BLaER1 (cell line): ENCODE data around the gene QSOX2.

Experiments used
- H3K27ac ChIP-seq: shearing (Covaris generic); formaldehyde crosslinking; 2 replicates; pipeline ENCODE4 v1.8.1; 2022
- H3K27me3 ChIP-seq: shearing (Covaris generic); formaldehyde crosslinking; 2 replicates; pipeline ENCODE4 v1.8.1; 2022
- H3K36me3 ChIP-seq: shearing (Covaris generic); formaldehyde crosslinking; 2 replicates; pipeline ENCODE4 v1.8.1; 2022
- H3K4me1 ChIP-seq: shearing (Covaris generic); formaldehyde crosslinking; 2 replicates; pipeline ENCODE4 v1.8.1; 2022
- H3K4me2 ChIP-seq: shearing (Covaris generic); formaldehyde crosslinking; 2 replicates; pipeline ENCODE4 v1.8.1; 2022
- H3K4me3 ChIP-seq: shearing (Covaris generic); formaldehyde crosslinking; 2 replicates; pipeline ENCODE4 v1.8.1; 2022
- H3K9ac ChIP-seq: shearing (Covaris generic); formaldehyde crosslinking; 2 replicates; pipeline ENCODE4 v1.8.1; 2022
- H3K9me3 ChIP-seq: shearing (Covaris generic); formaldehyde crosslinking; 2 replicates; pipeline ENCODE4 v1.8.1; 2022
- H4K20me1 ChIP-seq: shearing (Covaris generic); formaldehyde crosslinking; 2 replicates; pipeline ENCODE4 v1.8.1; 2022
- Cebpa-rat ChIP-seq: shearing (Covaris generic); IDR thresholded peaks from 2 replicates; pipeline ENCODE4 v1.8.1; 2022

The QSOX2 gene

DNA sequence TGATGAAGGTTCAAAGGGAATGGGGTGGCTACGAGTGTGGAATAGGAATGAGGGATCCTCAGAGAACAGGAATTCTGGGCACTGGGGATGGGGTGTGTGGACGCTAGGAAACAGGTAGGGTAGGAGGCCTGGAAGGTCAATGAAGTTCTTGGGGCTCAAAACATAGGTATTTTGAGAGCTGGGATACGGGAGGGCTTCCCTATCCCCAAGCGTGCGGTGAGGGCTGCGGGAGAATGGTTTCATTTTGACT is 718 bp downstream of the QSOX2 start:
- peak overlapping the region; percentile 94 for H3K4me2 ChIP-seq
- no peaks in the 10 kb centered on the region for H3K27me3 ChIP-seq
- H3K4me1 ChIP-seq, result peaks cover 82% of the 10 kb centered on the region
- H3K27ac ChIP-seq, result peak overlapping the region; percentile 85
- H3K36me3 ChIP-seq, result 0 out of 2 replicates have a peak, but pooled peaks cover 10% of the 10 kb centered on the region
- peak overlapping the region; percentile 87 for H3K9ac ChIP-seq
- peak overlapping the region; percentile 96 for H3K4me3 ChIP-seq
- TF ChIP-seq Cebpa-rat, result no peak
- H4K20me1 ChIP-seq, result peaks cover 55% of the 10 kb centered on the region
- no peaks in the 10 kb centered on the region for H3K9me3 ChIP-seq

DNA sequence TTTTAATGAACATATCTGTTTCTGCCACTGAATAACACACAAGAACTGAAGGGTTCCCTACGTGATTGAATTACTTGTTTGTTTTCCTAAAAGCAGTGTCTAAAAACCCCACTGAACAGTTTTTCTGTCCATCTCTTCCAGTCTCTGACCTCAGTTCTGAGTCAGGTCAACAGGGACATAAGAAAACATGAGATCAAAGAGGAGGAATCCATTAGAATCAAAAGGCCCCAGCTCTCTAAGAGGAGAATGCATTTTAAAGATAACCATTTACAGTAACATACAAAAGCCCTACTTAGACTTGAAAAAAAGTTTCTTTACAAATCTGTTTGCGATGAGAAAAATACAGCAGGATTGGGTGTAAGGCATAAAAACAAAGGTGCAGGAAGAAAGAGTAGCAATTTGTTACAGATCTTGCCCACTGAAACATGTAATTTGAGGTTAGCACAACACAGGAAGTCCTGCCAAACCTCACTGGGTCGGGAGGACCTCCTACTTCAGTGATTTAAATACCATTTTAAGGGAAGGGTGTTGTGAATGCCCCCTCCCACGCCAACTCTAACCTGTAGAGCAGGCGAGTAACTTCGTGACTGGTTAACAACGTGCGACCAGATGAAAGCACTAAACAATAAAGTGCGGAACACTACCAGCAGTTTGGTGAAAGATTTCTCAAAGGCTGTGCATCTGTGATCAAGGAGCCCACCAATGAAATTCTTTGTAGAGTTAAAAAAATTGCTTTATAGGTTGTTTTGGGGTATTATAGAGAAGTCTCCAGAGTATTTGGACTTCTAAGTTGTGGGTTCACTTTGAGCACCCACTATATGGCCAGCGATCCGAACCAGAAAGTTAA is 1.3 kb downstream of the QSOX2 start:
- peaks cover 61% of the 10 kb centered on the region for H4K20me1 ChIP-seq
- H3K9ac ChIP-seq, result peak overlapping the region; percentile 87
- H3K27ac ChIP-seq, result peak overlapping the region; percentile 85
- H3K27me3 ChIP-seq, result no peaks in the 10 kb centered on the region
- peaks cover 87% of the 10 kb centered on the region for H3K4me1 ChIP-seq
- H3K36me3 ChIP-seq, result 0 out of 2 replicates have a peak, but pooled peaks cover 10% of the 10 kb centered on the region
- H3K4me3 ChIP-seq, result peak overlapping the region; percentile 96
- no peak for TF ChIP-seq Cebpa-rat
- H3K4me2 ChIP-seq, result peak overlapping the region; percentile 94
- H3K9me3 ChIP-seq, result no peaks in the 10 kb centered on the region

- Histone ChIP-seq H3K27me3 (no peaks in the 10 kb centered on the region), H3K4me1 (peaks cover 92% of the 10 kb centered on the region), H4K20me1 (peaks cover 68% of the 10 kb centered on the region), H3K9ac (peak overlapping the region; percentile 87), H3K36me3 (0 out of 2 replicates have a peak, but pooled peaks cover 10% of the 10 kb centered on the region), H3K9me3 (no peaks in the 10 kb centered on the region), H3K27ac (peak overlapping the region; percentile 85), H3K4me2 (peak overlapping the region; percentile 94), H3K4me3 (peak overlapping the region; percentile 96)
- no peak for TF ChIP-seq Cebpa-rat
Observed at GRCh38 chr9:136243631-136244030, 2.0 kb downstream of the QSOX2 start.

DNA sequence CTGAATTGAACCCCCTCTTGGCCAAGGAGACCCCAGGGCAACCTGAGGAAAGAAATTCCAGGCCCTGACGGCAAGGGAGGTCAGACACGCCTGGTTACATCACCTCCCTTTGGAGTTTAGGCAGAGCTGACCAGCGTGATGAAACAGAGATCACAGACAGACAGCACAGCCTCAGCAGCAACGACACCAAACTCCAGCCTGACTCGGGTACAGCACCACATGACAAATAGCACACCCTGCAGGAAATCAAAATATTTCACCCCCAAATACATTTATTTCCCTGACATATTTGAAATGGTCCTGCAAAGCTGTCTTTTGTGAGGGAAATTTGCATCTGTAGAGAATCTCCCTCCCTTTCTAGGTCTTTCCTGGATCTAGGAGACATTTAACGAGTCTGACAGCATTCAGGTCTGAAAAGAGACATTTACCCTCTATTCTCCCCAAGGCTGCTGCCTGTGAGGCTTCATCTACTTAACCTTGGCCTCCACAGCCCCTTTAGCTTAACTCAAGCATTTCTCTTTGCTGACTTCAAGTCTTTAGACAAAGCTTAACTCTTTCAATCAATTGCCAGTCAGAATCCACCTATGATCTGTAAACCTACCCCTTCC is 2.6 kb downstream of the QSOX2 start:
- no peak for TF ChIP-seq Cebpa-rat
- Histone ChIP-seq H3K4me3 (peak overlapping the region; percentile 96; the same call in 1 of the 2 replicates), H4K20me1 (peaks cover 74% of the 10 kb centered on the region), H3K9me3 (no peaks in the 10 kb centered on the region), H3K9ac (peak overlapping the region; percentile 87), H3K36me3 (0 out of 2 replicates have a peak, but pooled peaks cover 10% of the 10 kb centered on the region), H3K27ac (peak overlapping the region; percentile 85; the same call in 1 of the 2 replicates), H3K4me2 (peak overlapping the region; percentile 94), H3K27me3 (no peaks in the 10 kb centered on the region), H3K4me1 (peaks cover 92% of the 10 kb centered on the region)

DNA sequence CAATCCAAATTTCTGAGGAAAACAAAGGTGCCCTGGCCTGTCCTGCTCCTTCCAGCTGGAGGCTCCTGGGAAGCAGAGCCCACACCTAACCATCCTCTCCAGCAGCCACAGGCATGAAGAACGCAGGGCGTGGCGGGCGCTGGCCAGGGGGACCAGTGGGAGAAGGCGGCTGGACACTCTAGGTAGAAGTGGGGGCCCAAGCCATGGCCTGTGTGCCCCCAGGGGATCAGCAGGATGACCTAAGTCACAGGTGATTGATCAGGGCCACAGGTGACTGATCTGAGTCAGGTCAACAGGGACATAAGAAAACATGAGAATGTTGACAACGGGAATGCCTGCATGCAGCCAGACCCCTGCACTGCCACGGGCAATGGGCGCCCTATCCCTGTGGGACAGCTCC is 3.4 kb downstream of the QSOX2 start:
- peaks cover 82% of the 10 kb centered on the region for H4K20me1 ChIP-seq
- H3K9me3 ChIP-seq, result no peaks in the 10 kb centered on the region
- H3K4me1 ChIP-seq, result peaks cover 92% of the 10 kb centered on the region
- peaks cover 14% of the 10 kb centered on the region for H3K36me3 ChIP-seq
- peak overlapping the region; percentile 96; the same call in 1 of the 2 replicates for H3K4me3 ChIP-seq
- TF ChIP-seq Cebpa-rat, result no peak
- H3K4me2 ChIP-seq, result peak overlapping the region; percentile 94
- 0 out of 2 replicates have a peak overlapping the region, but pooled peaks have one; percentile 69 for H3K27ac ChIP-seq
- no peaks in the 10 kb centered on the region for H3K27me3 ChIP-seq
- H3K9ac ChIP-seq, result peak overlapping the region; percentile 87; the same call in 1 of the 2 replicates

DNA sequence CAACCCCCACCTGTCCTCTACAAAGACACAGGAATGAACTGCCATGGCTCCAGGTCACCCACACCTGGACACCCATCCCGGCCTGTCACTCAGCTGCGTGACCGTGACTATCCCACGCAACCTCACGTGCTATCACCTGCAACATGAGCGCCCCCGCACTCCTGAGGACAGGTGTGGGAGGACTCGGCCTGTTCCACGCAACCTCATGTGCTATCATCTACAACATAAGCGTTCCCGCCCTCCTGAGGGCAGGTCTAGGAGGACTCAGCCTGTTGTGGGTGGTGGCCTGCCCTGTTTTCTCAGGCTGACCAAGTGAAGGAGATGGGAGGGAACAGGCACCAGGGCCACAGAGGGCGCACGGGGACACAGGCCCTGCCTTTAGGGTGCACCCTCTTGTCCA is 4.1 kb downstream of the QSOX2 start:
- Histone ChIP-seq H3K4me1 (peaks cover 92% of the 10 kb centered on the region), H3K36me3 (peaks cover 21% of the 10 kb centered on the region), H4K20me1 (peaks cover 89% of the 10 kb centered on the region), H3K9me3 (no peaks in the 10 kb centered on the region), H3K9ac (peak overlapping the region; percentile 48; the same call in 1 of the 2 replicates), H3K4me2 (peak overlapping the region; percentile 94), H3K27ac (0 out of 2 replicates have a peak overlapping the region, but pooled peaks have one; percentile 69), H3K4me3 (no peak overlapping the region), H3K27me3 (no peaks in the 10 kb centered on the region)
- TF ChIP-seq Cebpa-rat, result no peak

DNA sequence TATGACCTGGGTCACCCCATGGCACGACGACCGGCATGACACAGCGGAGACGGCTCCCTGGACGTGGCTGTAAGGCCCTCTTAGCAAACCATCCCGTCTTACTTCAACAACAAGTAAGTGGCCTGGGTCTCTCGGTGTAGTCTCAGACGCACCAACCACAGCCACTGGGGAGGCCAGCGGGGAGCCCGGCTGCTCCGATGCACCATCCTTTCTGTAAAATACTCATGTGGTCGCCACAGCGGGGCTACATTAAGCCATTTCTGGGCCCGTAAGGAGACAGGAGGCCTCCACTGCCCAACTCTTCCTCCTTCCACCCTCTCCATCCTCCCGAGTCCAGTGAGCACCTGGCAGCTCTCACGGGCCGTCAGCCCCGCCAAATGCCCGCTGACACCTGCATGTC is 4.7 kb downstream of the QSOX2 start:
- 0 out of 2 replicates have a peak overlapping the region, but pooled peaks have one; percentile 32 for H3K4me3 ChIP-seq
- peaks cover 92% of the 10 kb centered on the region for H3K4me1 ChIP-seq
- peaks cover 95% of the 10 kb centered on the region for H4K20me1 ChIP-seq
- H3K27ac ChIP-seq, result peak overlapping the region; percentile 69
- H3K9me3 ChIP-seq, result no peaks in the 10 kb centered on the region
- no peaks in the 10 kb centered on the region for H3K27me3 ChIP-seq
- TF ChIP-seq Cebpa-rat, result no peak
- peak overlapping the region; percentile 94 for H3K4me2 ChIP-seq
- peak overlapping the region; percentile 48; the same call in 1 of the 2 replicates for H3K9ac ChIP-seq
- peaks cover 27% of the 10 kb centered on the region for H3K36me3 ChIP-seq

DNA sequence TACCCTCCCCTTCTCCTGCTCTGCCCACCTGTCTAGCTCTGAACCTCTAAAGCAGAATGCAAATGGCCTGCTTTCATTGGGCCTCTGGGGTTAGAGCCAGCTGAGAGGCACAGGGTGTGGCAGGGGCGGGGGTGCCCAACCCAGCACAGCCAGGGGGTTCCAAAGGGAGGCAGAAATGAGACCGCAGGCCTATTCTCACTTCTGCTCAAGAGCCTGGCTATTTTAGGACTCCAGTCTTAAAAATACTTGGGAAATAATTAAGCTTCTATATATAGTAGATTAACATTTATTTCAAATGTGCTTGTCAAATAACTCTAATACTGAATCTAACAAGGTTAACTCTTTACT is 5.7 kb downstream of the QSOX2 start:
- peak overlapping the region; percentile 48; the same call in 1 of the 2 replicates for H3K9ac ChIP-seq
- peaks cover 37% of the 10 kb centered on the region for H3K36me3 ChIP-seq
- no peaks in the 10 kb centered on the region for H3K9me3 ChIP-seq
- H3K27ac ChIP-seq, result peak overlapping the region; percentile 69
- no peaks in the 10 kb centered on the region for H3K27me3 ChIP-seq
- peak overlapping the region; percentile 32 for H3K4me3 ChIP-seq
- H3K4me2 ChIP-seq, result peak overlapping the region; percentile 94
- peaks cover 100% of the 10 kb centered on the region for H3K4me1 ChIP-seq
- TF ChIP-seq Cebpa-rat, result no peak
- peaks cover 100% of the 10 kb centered on the region for H4K20me1 ChIP-seq

- Histone ChIP-seq H3K27ac (peak overlapping the region; percentile 69), H3K27me3 (no peaks in the 10 kb centered on the region), H3K4me1 (peaks cover 100% of the 10 kb centered on the region), H3K4me2 (peak overlapping the region; percentile 94), H3K4me3 (peak overlapping the region; percentile 56), H3K36me3 (peaks cover 43% of the 10 kb centered on the region), H3K9ac (peak overlapping the region; percentile 48), H3K9me3 (no peaks in the 10 kb centered on the region), H4K20me1 (peaks cover 100% of the 10 kb centered on the region)
- TF ChIP-seq Cebpa-rat, result no peak
Observed at GRCh38 chr9:136239135-136239982, 6.3 kb downstream of the QSOX2 start.
